Sigmoid colon (tissue), 4 donors: ENCODE results near the gene FIBCD1.

Source experiments
- CTCF ChIP-seq, 4 experiments: fragments of 450-650 bp in 3 of 4; fragments of 200-600 bp in 1 of 4; IDR thresholded peaks; one replicate each; pipeline ENCODE4 v1.5.1; 2016 to 2019; ENCODE audit warnings: antibody characterized with exemption in 4 of 4, mild to moderate bottlenecking in 3 of 4, moderate library complexity in 2 of 4
- POLR2A ChIP-seq, 2 donors: fragments of 450-650 bp; IDR thresholded peaks; one replicate each; pipeline ENCODE4 v1.6.1; 2016; ENCODE audit warnings: antibody characterized with exemption in 2 of 2, mild to moderate bottlenecking in 2 of 2, moderate library complexity in 2 of 2
- POLR2AphosphoS5 ChIP-seq, 4 donors: sonication (generic); formaldehyde crosslinking; IDR thresholded peaks; one replicate each; pipeline ENCODE4 v1.6.1; 2017; ENCODE audit warnings: antibody characterized with exemption in 4 of 4

GRCh38 chr9:130872508-130872907, 66.5 kb downstream of the FIBCD1 start:
- no peak for TF ChIP-seq POLR2AphosphoS5 (IDR thresholded peaks at IDR 0.05)
- TF ChIP-seq CTCF (IDR thresholded peaks at IDR 0.05) = no peak
- no peak for TF ChIP-seq POLR2A (IDR thresholded peaks at IDR 0.05)
